Measurements from ENCODE around the gene SP5.
"Not testable (repeated sequence)": the region's sequence is repeated elsewhere in the genome, so short reads cannot be mapped to it uniquely, and the experiment has no call there.

The SP5 gene

GRCh38 chr2:170715062-170715931 is at the start of gene SP5:
SP5 (plus strand) TSS chr2:170715337; CDS start chr2:170715513, 176 bp downstream.
- DNase-seq (ENCODE audit: low spot score): peak; percentile 74

- no peak for DNase-seq (ENCODE audit: low spot score)
Observed at GRCh38 chr2:170665743-170666142, 49.4 kb upstream of the SP5 start.

- no peak for DNase-seq (ENCODE audit: low spot score)
Observed at GRCh38 chr2:170669909-170670308, 45.2 kb upstream of the SP5 start.

GRCh38 chr2:170670651-170671050 is 44.5 kb upstream of the SP5 start:
- DNase-seq (ENCODE audit: low spot score): no peak

- DNase-seq (ENCODE audit: low spot score): no peak
Observed at GRCh38 chr2:170671079-170671478, 44.1 kb upstream of the SP5 start.

DNA sequence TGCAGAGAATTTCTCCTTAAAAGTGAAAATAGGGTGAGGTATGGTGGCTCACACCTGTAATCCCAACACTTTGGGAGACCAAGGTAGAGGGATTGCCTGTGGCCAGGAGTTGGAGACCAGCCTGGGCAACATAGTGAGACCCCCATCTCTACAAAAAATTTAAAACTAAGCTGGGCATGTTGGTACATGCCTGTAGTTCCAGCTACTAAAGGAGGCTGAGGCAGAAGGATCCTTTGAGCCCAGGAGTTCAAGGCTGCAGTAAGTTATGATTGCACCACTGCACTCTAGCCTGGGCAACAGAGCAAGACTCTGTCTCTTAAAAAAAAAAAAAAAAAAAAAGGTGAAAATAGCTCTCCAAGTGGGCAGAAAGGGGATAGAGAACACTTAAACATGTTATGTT is 40.9 kb upstream of the SP5 start:
- not testable (repeated sequence) for DNase-seq (ENCODE audit: low spot score)

GRCh38 chr2:170675701-170676100 is 39.4 kb upstream of the SP5 start:
- no peak for DNase-seq (ENCODE audit: low spot score)

- DNase-seq (ENCODE audit: low spot score): no peak
Observed at GRCh38 chr2:170679607-170680079, 35.5 kb upstream of the SP5 start.

GRCh38 chr2:170680172-170680941 is 34.8 kb upstream of the SP5 start:
- peak; percentile 35 for DNase-seq (ENCODE audit: low spot score)

DNA sequence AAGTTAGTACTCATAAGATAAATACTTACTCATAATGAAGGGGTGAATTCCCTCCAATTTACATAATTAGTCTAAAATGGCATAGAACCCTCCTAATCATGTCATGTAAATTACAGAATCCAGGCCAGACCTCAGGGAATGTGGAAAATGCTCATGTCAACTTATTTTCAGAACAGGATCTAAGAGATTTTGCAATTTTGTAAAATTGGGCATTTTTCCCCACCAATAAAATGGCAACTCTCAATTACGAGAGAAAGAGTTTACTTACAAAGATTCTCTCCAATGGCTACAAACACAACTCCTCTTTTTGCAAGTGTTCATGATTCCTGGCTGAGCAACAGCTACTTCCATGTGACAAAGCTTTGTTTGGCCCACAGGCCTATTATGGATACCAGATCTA is 33.8 kb upstream of the SP5 start:
- no peak for DNase-seq (ENCODE audit: low spot score)

DNA sequence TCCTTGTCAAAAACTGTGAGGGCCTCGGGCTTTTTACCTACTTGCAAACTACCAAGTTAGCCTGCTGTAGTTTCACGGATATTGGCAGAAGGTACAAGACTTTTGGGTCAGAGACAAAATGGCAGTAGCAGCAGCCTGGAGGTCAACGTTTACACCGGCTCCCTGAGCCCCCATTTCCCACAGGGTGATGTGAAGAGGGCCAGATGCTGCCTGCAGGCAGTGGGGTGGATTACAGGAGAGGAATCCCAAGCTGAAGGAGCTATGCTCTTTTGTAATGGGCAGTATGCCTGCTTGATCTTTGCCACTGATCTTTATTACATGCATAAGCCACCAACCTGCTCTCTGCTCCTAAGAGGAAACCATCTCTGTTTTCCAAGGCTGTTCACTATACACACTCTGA is 29.5 kb upstream of the SP5 start:
- no peak for DNase-seq (ENCODE audit: low spot score)

GRCh38 chr2:170689481-170689880 is 25.7 kb upstream of the SP5 start:
- no peak for DNase-seq (ENCODE audit: low spot score)

DNA sequence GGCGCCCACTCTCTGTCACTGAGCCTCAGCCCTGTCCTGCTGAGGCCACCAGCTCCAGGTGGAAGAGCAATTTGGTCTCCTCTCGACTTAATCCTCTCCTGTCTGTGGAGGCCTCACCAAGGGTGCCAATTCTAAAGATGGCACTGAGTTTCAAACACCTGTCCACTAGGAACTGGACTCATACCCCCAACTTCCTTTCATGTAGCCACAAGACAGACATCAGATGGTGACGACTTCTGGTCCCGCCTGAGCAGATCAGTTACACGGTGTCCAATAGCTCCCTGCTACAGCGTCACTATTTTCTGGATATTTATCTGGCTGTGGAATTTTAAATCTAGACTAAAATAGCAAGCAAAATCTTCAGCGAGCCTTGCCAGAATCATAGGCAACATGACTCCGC is 24.5 kb upstream of the SP5 start:
- DNase-seq (ENCODE audit: low spot score): no peak

DNA sequence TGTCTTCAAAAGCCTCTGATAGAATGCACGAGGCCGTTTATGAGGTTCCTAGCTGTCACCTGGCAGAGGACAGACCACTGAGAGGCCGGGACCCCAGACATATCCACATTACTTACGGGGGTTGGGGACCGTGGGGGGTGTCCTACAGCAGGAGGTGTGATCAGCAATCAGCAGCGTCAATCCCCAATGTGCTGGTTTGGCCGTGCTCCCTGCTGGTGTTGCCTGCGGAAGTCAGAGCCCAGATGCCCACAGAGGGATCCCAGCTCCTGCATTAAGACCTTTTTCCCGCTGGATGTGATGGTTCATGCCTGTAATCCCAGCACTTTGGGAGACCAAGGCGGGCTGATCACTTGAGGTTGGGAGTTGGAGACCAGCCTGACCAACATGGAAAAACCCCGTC is 20.8 kb upstream of the SP5 start:
- DNase-seq (ENCODE audit: low spot score): no peak

DNA sequence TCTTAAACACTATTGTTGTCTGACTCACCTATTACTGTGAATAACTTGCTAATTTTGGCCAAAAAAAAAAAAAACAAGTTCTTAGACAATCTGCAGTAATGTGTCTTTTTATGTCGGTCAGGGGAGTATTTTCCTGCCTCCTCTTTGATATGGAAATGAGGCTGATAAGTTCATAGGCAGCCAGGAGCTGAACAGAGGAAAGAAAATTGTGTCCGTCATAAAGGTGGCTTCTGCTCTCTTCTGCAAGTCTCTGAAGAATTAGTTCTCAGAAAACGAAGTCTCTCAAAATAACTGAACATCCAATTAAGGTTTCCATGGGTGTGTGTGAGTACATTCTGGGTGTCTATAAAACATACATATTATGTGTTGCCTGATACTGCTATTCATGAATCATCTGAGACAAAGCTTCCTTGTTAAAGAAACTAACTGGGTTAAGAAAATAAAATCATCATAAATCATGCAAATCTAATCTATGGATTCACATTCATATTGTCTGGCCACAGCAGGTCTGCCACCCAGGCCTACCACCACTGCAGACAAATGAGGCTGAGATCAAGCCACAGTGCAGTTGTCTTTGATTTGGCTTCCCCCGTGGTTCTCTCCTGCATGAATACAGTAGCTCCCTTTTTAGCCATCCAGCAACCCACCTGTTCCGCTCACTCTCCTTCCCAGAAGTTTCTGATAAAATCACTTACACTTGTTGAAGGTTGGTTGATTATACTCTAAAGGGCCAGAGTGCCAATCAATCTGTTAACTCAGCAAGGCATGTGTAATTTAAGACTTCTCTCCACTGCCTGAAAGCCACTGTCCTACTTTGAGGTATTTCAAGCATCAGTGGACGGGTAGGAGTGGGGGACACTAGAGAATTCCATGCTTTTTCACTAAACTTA is 19.4 kb upstream of the SP5 start:
- DNase-seq (ENCODE audit: low spot score): no peak

GRCh38 chr2:170696948-170697347 is 18.2 kb upstream of the SP5 start:
- DNase-seq (ENCODE audit: low spot score): no peak

GRCh38 chr2:170701011-170701410 is 14.1 kb upstream of the SP5 start:
- no peak for DNase-seq (ENCODE audit: low spot score)

DNA sequence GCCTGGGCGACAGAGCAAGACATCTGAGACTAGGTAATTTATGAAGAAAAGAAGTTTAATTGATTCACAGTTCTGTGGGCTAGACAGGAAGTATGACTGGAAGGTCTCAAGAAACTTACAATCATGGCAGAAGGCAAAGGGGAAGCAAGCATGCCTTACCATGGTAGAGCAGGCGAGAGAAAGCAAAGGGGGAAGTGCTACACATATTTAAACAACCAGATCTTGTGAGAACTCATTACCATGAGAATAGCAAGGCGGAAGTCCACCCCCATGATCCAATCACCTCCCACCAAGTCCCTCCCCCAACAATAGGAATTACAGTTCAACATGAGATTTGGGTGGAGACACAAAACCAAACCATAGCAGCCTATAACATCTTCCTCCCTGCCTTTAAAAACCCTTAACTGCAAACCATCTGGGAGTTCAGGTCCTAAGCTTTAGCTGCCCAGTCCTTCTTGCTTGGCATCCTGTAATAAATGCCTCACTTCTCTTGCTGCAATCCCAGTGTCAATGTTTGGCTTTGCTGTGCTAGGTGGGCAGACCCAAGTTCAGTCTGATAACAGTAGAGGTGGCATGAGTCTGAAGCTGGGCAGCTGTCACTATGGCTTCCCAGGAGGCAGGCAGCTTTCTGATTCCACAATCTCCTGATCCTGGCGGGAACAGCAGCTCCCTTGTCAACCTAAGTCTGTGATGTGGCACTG is 11.2 kb upstream of the SP5 start:
- DNase-seq (ENCODE audit: low spot score): no peak

DNA sequence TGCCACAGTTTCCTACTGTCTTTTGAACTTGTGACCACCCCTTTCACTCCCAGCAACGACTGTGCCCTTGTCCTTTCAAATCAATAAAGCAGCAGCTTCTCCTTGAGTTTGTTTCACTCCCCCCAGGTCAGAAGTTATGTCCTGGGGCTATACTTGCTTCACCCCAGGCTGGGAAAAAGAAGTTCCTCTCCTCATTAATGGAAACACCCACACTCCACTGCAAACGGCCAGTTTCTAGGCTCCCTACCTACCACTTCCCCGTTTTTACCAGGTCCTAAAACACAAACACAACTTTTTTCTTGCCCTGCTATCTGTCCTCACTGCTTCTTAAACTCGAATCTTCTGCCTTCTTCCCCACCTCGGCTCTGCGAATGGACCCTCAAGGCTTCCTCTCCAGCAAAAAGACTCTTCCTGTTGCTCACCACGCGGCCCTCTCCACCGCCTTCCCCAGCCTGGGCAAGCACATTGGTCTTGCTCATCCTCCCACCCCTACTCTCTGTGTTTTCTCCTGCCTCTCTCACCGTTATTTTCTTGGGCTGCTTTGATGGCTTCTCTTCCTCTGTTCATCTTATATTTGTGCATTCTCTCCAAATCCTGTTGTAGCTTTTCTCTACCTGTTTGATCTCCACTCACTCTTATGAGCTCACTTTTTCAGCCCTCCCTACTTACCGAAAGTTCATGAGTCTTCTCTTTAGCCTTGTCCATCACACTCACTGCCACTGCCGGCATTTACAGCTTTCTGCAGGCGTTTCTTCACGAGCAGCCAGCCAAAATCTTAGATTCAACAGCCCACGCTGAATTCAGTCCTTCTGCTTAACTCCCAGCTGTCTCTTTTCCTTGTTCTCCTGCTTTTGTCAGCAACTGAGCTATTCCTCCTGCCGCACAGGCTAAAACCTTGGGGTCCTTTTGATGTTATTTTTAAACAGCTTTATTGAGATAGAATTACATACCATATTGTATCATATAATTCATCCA is 7.0 kb upstream of the SP5 start:
- no peak for DNase-seq (ENCODE audit: low spot score)

- DNase-seq (ENCODE audit: low spot score): no peak
Observed at GRCh38 chr2:170710609-170710979, 4.5 kb upstream of the SP5 start.
